H9 (cell line): ENCODE results near the gene CRACDL. TPM values are rescaled to one million over a fixed set of nuclear protein-coding genes. Genes with fewer than 3 reads are reported as not detected.

Source experiments
- DNase-seq: peaks from one replicate; pipeline ENCODE4 v3.0.0-alpha.2; 2017
- H2AFZ ChIP-seq: one replicate; pipeline ENCODE4 v1.6.1; 2013; ENCODE audit warnings: mild to moderate bottlenecking, low read length, control low read depth, moderate library complexity
- H2AK5ac ChIP-seq: 2 replicates; pipeline ENCODE4 v1.6.1; 2013; ENCODE audit warnings: low read length, control low read depth, mixed read lengths; ENCODE audit not compliant: insufficient read length
- H2BK120ac ChIP-seq: one replicate; pipeline ENCODE4 v1.6.1; 2013; ENCODE audit warnings: low read depth, mild to moderate bottlenecking, low read length, control low read depth, inconsistent platforms; ENCODE audit not compliant: poor library complexity, severe bottlenecking
- H2BK12ac ChIP-seq: 2 replicates; pipeline ENCODE4 v1.6.1; 2013; ENCODE audit warnings: low read length, control low read depth, mixed read lengths, low read depth; ENCODE audit not compliant: insufficient read length
- H2BK15ac ChIP-seq: 2 replicates; pipeline ENCODE4 v1.6.1; 2013; ENCODE audit warnings: low read depth, low read length, control low read depth
- H2BK20ac ChIP-seq: one replicate; pipeline ENCODE4 v1.6.1; 2013; ENCODE audit warnings: low read depth, mild to moderate bottlenecking, low read length, control low read depth, inconsistent platforms; ENCODE audit not compliant: poor library complexity, severe bottlenecking
- H2BK5ac ChIP-seq: 2 replicates; pipeline ENCODE4 v1.6.1; 2013; ENCODE audit warnings: low read length, control low read depth, mixed read lengths; ENCODE audit not compliant: insufficient read length
- H3K14ac ChIP-seq: 2 replicates; pipeline ENCODE4 v1.6.1; 2013; ENCODE audit warnings: low read length, control low read depth; ENCODE audit not compliant: insufficient read depth
- H3K18ac ChIP-seq: 2 replicates; pipeline ENCODE4 v1.6.1; 2013; ENCODE audit warnings: low read depth, mild to moderate bottlenecking, mixed read lengths, low read length, control low read depth; ENCODE audit not compliant: insufficient read length
- H3K23ac ChIP-seq: 2 replicates; pipeline ENCODE4 v1.6.1; 2013; ENCODE audit warnings: low read length, control low read depth, mixed read lengths, low read depth; ENCODE audit not compliant: insufficient read length
- H3K23me2 ChIP-seq: 2 replicates; pipeline ENCODE4 v1.6.1; 2013; ENCODE audit warnings: low read depth, mild to moderate bottlenecking, mixed read lengths, low read length, control low read depth; ENCODE audit not compliant: insufficient read length, poor library complexity, severe bottlenecking
- H3K27ac ChIP-seq: 2 replicates; pipeline ENCODE4 v1.5.1; 2013; ENCODE audit warnings: low read length, control low read depth, mixed read lengths, low read depth; ENCODE audit not compliant: insufficient read length
- H3K27me3 ChIP-seq: 2 replicates; pipeline ENCODE4 v1.6.1; 2013; ENCODE audit warnings: low read length, control low read depth, inconsistent platforms; ENCODE audit not compliant: insufficient read depth
- H3K4ac ChIP-seq: 2 replicates; pipeline ENCODE4 v1.6.1; 2013; ENCODE audit warnings: low read depth, mild to moderate bottlenecking, control low read depth, inconsistent platforms, low read length, moderate library complexity
- H3K4me1 ChIP-seq: 2 replicates; pipeline ENCODE4 v1.6.1; 2013; ENCODE audit warnings: low read length, control low read depth, inconsistent platforms; ENCODE audit not compliant: insufficient read depth
- H3K4me2 ChIP-seq: 2 replicates; pipeline ENCODE4 v1.6.1; 2013; ENCODE audit warnings: low read length, control low read depth, mixed read lengths; ENCODE audit not compliant: insufficient read length, insufficient read depth
- H3K56ac ChIP-seq: 2 replicates; pipeline ENCODE4 v1.6.1; 2013; ENCODE audit warnings: low read depth, mild to moderate bottlenecking, mixed read lengths, low read length, control low read depth; ENCODE audit not compliant: insufficient read length
- H3K79me1 ChIP-seq: 2 replicates; pipeline ENCODE4 v1.6.1; 2013; ENCODE audit warnings: low read depth, mild to moderate bottlenecking, moderate library complexity, low read length, control low read depth, inconsistent platforms; ENCODE audit not compliant: insufficient read depth, poor library complexity, severe bottlenecking
- H3K79me2 ChIP-seq: 2 replicates; pipeline ENCODE4 v1.6.1; 2013; ENCODE audit warnings: low read length, control low read depth, inconsistent platforms; ENCODE audit not compliant: insufficient read depth
- H3K9ac ChIP-seq: 2 replicates; pipeline ENCODE4 v1.6.1; 2013; ENCODE audit warnings: low read length, control low read depth, mixed read lengths; ENCODE audit not compliant: insufficient read length; ENCODE audit errors: extremely low read depth
- H3K9me3 ChIP-seq: one replicate; pipeline ENCODE4 v1.6.1; 2013; ENCODE audit warnings: low read depth, low read length, inconsistent platforms; ENCODE audit not compliant: control insufficient read depth
- H3T11ph ChIP-seq: one replicate; pipeline ENCODE4 v1.6.1; 2013; ENCODE audit warnings: mild to moderate bottlenecking, low read length, control low read depth, inconsistent platforms
- H4K20me1 ChIP-seq: one replicate; pipeline ENCODE4 v1.6.1; 2013; ENCODE audit not compliant: control insufficient read depth, insufficient read length, insufficient read depth
- H4K5ac ChIP-seq: 2 replicates; pipeline ENCODE4 v1.6.1; 2013; ENCODE audit warnings: low read depth, mild to moderate bottlenecking, mixed read lengths, low read length, control low read depth; ENCODE audit not compliant: insufficient read length
- H4K8ac ChIP-seq: replicated peaks from 2 replicates; pipeline ENCODE4 v1.6.1; 2013; ENCODE audit warnings: low read length, control low read depth, mixed read lengths, low read depth; ENCODE audit not compliant: insufficient read length
- H4K91ac ChIP-seq: 2 replicates; pipeline ENCODE4 v1.6.1; 2013; ENCODE audit warnings: low read depth, mild to moderate bottlenecking, moderate library complexity, mixed read lengths, low read length, control low read depth; ENCODE audit not compliant: insufficient read length
- H3K27ac Mint-ChIP-seq, 3 experiments: 2 replicates in 2 of 3; 3 replicates in 1 of 3; pipeline ENCODE4 v1.8.0; 2020 to 2021; ENCODE audit warnings: mixed read lengths in 3 of 3, mild to moderate bottlenecking in 1 of 3, moderate library complexity in 1 of 3
- H3K27me3 Mint-ChIP-seq: 2 replicates; pipeline ENCODE4 v1.8.0; 2021; ENCODE audit warnings: low read depth, mild to moderate bottlenecking, moderate library complexity, mixed read lengths
- H3K36me3 Mint-ChIP-seq, 3 experiments: 2 replicates in 2 of 3; 3 replicates in 1 of 3; pipeline ENCODE4 v1.8.0; 2020 to 2021; ENCODE audit warnings: low read depth in 3 of 3, mixed read lengths in 3 of 3; ENCODE audit not compliant: insufficient read depth in 1 of 3
- H3K4me1 Mint-ChIP-seq, 2 experiments: 2 replicates each; pipeline ENCODE4 v1.8.0; 2020; ENCODE audit warnings: mixed read lengths in 2 of 2
- H3K4me3 Mint-ChIP-seq, 2 experiments: 2 replicates in 1 of 2; 3 replicates in 1 of 2; pipeline ENCODE4 v1.8.0; 2020 to 2021; ENCODE audit warnings: mild to moderate bottlenecking in 2 of 2, mixed read lengths in 2 of 2, moderate library complexity in 1 of 2
- H3K9me3 Mint-ChIP-seq, 2 experiments: 2 replicates in 1 of 2; 3 replicates in 1 of 2; pipeline ENCODE4 v1.8.0; 2020; ENCODE audit warnings: mild to moderate bottlenecking in 2 of 2, mixed read lengths in 2 of 2, moderate library complexity in 1 of 2
- CTCF ChIP-seq: fragments of 200-600 bp; sonication (generic); conservative IDR thresholded peaks from 3 replicates; pipeline ENCODE4 v1.8.0; 2021; ENCODE audit warnings: antibody characterized with exemption, mild to moderate bottlenecking
- WGBS: extraction: QIAGEN DNeasy Blood & Tissue Kit; methylation state at CpG from one replicate; pipeline ENCODE4 v1.1.7; 2013; ENCODE audit warnings: missing lambda C conversion rate, low lambda C conversion rate, mixed read lengths; ENCODE audit not compliant: insufficient read length; ENCODE audit errors: extremely low coverage; 5-methylcytosine and 5-hydroxymethylcytosine counted together
- total RNA-seq: library from RNA; stranded (reverse); gene quantifications from 2 replicates; pipeline ENCODE4 v1.2.1, GENCODE V29; 2021

Gene CRACDL
- total RNA-seq, 1 experiment from 2014 or later = 0.48 TPM

GRCh38 chr2:98959810-98960507 is 23.9 kb upstream of the CRACDL start:
- no peak overlapping the region for H4K8ac ChIP-seq
- no peaks in the 10 kb centered on the region for H3K9me3 ChIP-seq
- H2BK12ac ChIP-seq = no peak overlapping the region
- H3K27me3 ChIP-seq = no peaks in the 10 kb centered on the region
- no peaks in the 10 kb centered on the region for H3K23me2 ChIP-seq
- H3K23ac ChIP-seq = no peak overlapping the region
- Mint-ChIP-seq H3K4me1 (no peaks in the 10 kb centered on the region), H3K36me3 (no peaks in the 10 kb centered on the region), H3K27me3 (peaks cover 4% of the 10 kb centered on the region), H3K9me3 (peaks cover 13 to 21% of the 10 kb centered on the region in 2 experiments), H3K4me3 (no peak overlapping the region), H3K27ac (no peak overlapping the region)
- no peak overlapping the region for H3K14ac ChIP-seq
- H4K20me1 ChIP-seq = no peaks in the 10 kb centered on the region
- no peak overlapping the region for H2BK20ac ChIP-seq
- H3K18ac ChIP-seq = no peak overlapping the region
- H3K27ac ChIP-seq = no peak overlapping the region
- no peak overlapping the region for H2BK120ac ChIP-seq
- TF ChIP-seq CTCF = no peak
- H3K4me2 ChIP-seq = no peak overlapping the region
- H4K91ac ChIP-seq = no peak overlapping the region
- H2BK5ac ChIP-seq = no peak overlapping the region
- H3K4me1 ChIP-seq = no peaks in the 10 kb centered on the region
- no peaks in the 10 kb centered on the region for H3K79me1 ChIP-seq
- no peak overlapping the region for H3K4ac ChIP-seq
- no peak overlapping the region for H2BK15ac ChIP-seq
- H3K79me2 ChIP-seq = no peaks in the 10 kb centered on the region
- no peak overlapping the region for H3K9ac ChIP-seq
- no peak overlapping the region for H2AFZ ChIP-seq
- no peak overlapping the region for H3T11ph ChIP-seq
- no peak overlapping the region for H4K5ac ChIP-seq
- H3K56ac ChIP-seq = no peak overlapping the region
- no CpG with 5 or more reads among the region's 7 CpGs for WGBS
- DNase-seq = no peak
- H2AK5ac ChIP-seq = no peak overlapping the region
